Measurements from ENCODE around the gene LMAN1. TPM values are rescaled to one million over a fixed set of nuclear protein-coding genes. Genes with fewer than 3 reads are reported as not detected.

Gene LMAN1
- total and polyA plus RNA-seq, 10 of the 15 experiments (the other 5 are each of a cell fraction or from before 2014, with no cell fraction given): 15.0 to 78.9 (median 67.5) TPM

DNA sequence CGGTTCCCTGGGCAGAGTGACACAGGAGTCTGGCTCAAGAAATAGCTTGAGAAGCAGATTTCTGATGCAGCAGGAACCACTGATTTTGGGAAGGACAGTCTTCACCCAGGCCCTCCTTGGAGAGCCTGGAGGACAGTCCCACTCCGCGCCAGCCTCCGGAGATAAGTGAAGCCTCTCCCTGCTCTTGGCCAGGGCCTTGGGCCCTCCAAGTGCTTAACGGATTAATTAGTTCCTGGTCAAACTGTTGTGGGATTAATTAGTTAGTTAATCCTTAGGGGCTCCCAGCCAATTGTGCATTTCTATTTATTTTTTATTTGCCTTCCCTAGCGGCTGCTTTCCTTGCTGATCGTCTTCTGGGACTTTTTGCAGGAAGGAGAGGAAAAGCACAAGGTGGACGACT, 60.2 kb downstream of the LMAN1 start:
- ATAC-seq (no peak), FAIRE-seq (no peak), DNase-seq (ENCODE audit: low read depth, low spot score) (no peak)
- ChIA-PET SMC1A (ENCODE audit: uncharacterized antibody, unreplicated experiment) (no interaction called here), CTCF (interaction anchor here (1.1 kb wide), 1 partner anchor 104 kb away, joined by 3 read pairs; no protein-coding TSS in a partner anchor), POLR2A (no interaction called here), RAD21 (ENCODE audit: unreplicated experiment) (no interaction called here)
- Histone ChIP-seq H3K9me3 (replicated peaks; ENCODE audit: control insufficient read depth, insufficient read depth, low read length) (no peaks in the 10 kb centered on the region; the same call in 2 of the 3 replicates), H3K36me3 (ENCODE audit: control insufficient read depth in 2 of 2, insufficient read depth in 2 of 2, low read length in 1 of 2) (no peaks in the 10 kb centered on the region), H3K4me2 (ENCODE audit: control insufficient read depth, insufficient read depth) (no peak overlapping the region), H3K79me2 (ENCODE audit: control insufficient read depth, insufficient read depth, low read length) (no peaks in the 10 kb centered on the region), H3K9ac (ENCODE audit: control insufficient read depth, insufficient read depth, low read length) (no peak overlapping the region), H3K4me1 (ENCODE audit: control insufficient read depth, insufficient read depth, low read length) (no peaks in the 10 kb centered on the region), H3K27ac (ENCODE audit: control insufficient read depth, insufficient read depth) (no peak overlapping the region), H3K4me3 (no peak overlapping the region), H3K27me3 (replicated peaks in 1 of 2; ENCODE audit: control insufficient read depth in 2 of 2, insufficient read depth in 2 of 2, low read length in 1 of 2) (peaks cover 3 to 4% of the 10 kb centered on the region in 2 experiments; a peak in 3 of 4 replicates), H4K20me1 (ENCODE audit: control insufficient read depth, insufficient read depth) (no peaks in the 10 kb centered on the region), H2AFZ (ENCODE audit: control insufficient read depth, low read depth, low read length) (no peak overlapping the region)
- TF ChIP-seq RELA (IDR thresholded peaks at IDR 0.05; ENCODE audit: borderline replicate concordance, partially characterized antibody) (no peak), NR2C1 (IDR thresholded peaks at IDR 0.05) (no peak), FOXM1 (IDR thresholded peaks at IDR 0.05; ENCODE audit: low read depth, low read length) (no peak), MEF2A (IDR thresholded peaks at IDR 0.05; ENCODE audit: insufficient read depth, low read depth, low read length) (no peak), ZSCAN29 (IDR thresholded peaks at IDR 0.05) (no peak), HDAC6 (IDR thresholded peaks at IDR 0.05; ENCODE audit: unreplicated experiment) (no peak), NFXL1 (IDR thresholded peaks at IDR 0.05; ENCODE audit: borderline replicate concordance) (no peak), ZNF207 (IDR thresholded peaks at IDR 0.05; ENCODE audit: borderline replicate concordance) (no peak)
- TF ChIP-seq, protein P1, sequence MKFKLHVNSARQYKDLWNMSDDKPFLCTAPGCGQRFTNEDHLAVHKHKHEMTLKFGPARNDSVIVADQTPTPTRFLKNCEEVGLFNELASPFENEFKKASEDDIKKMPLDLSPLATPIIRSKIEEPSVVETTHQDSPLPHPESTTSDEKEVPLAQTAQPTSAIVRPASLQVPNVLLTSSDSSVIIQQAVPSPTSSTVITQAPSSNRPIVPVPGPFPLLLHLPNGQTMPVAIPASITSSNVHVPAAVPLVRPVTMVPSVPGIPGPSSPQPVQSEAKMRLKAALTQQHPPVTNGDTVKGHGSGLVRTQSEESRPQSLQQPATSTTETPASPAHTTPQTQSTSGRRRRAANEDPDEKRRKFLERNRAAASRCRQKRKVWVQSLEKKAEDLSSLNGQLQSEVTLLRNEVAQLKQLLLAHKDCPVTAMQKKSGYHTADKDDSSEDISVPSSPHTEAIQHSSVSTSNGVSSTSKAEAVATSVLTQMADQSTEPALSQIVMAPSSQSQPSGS (IDR thresholded peaks at IDR 0.05; ENCODE audit: low read length): no peak
- TF ChIP-seq, protein P2, sequence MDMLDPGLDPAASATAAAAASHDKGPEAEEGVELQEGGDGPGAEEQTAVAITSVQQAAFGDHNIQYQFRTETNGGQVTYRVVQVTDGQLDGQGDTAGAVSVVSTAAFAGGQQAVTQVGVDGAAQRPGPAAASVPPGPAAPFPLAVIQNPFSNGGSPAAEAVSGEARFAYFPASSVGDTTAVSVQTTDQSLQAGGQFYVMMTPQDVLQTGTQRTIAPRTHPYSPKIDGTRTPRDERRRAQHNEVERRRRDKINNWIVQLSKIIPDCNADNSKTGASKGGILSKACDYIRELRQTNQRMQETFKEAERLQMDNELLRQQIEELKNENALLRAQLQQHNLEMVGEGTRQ (IDR thresholded peaks at IDR 0.05; ENCODE audit: borderline replicate concordance, low read depth, low read length): no peak
- TF ChIP-seq, protein P3, sequence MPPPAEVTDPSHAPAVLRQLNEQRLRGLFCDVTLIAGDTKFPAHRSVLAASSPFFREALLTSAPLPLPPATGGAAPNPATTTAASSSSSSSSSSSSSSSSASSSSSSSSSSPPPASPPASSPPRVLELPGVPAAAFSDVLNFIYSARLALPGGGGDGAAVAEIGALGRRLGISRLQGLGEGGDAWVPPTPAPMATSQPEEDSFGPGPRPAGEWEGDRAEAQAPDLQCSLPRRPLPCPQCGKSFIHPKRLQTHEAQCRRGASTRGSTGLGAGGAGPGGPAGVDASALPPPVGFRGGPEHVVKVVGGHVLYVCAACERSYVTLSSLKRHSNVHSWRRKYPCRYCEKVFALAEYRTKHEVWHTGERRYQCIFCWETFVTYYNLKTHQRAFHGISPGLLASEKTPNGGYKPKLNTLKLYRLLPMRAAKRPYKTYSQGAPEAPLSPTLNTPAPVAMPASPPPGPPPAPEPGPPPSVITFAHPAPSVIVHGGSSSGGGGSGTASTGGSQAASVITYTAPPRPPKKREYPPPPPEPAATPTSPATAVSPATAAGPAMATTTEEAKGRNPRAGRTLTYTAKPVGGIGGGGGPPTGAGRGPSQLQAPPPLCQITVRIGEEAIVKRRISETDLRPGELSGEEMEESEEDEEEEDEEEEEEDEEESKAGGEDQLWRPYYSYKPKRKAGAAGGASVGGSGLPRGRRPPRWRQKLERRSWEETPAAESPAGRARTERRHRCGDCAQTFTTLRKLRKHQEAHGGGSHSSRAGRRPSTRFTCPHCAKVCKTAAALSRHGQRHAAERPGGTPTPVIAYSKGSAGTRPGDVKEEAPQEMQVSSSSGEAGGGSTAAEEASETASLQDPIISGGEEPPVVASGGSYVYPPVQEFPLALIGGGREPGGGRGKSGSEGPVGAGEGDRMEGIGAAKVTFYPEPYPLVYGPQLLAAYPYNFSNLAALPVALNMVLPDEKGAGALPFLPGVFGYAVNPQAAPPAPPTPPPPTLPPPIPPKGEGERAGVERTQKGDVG (CRISPR knock-in tag; IDR thresholded peaks at IDR 0.05): no peak
- TF ChIP-seq, protein P4, sequence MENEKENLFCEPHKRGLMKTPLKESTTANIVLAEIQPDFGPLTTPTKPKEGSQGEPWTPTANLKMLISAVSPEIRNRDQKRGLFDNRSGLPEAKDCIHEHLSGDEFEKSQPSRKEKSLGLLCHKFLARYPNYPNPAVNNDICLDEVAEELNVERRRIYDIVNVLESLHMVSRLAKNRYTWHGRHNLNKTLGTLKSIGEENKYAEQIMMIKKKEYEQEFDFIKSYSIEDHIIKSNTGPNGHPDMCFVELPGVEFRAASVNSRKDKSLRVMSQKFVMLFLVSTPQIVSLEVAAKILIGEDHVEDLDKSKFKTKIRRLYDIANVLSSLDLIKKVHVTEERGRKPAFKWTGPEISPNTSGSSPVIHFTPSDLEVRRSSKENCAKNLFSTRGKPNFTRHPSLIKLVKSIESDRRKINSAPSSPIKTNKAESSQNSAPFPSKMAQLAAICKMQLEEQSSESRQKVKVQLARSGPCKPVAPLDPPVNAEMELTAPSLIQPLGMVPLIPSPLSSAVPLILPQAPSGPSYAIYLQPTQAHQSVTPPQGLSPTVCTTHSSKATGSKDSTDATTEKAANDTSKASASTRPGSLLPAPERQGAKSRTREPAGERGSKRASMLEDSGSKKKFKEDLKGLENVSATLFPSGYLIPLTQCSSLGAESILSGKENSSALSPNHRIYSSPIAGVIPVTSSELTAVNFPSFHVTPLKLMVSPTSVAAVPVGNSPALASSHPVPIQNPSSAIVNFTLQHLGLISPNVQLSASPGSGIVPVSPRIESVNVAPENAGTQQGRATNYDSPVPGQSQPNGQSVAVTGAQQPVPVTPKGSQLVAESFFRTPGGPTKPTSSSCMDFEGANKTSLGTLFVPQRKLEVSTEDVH (IDR thresholded peaks at IDR 0.05; ENCODE audit: low read depth, partially characterized antibody): no peak
- in situ Hi-C loops (cut with MboI) (no loop called here), intact Hi-C loops (cut with micrococcal nuclease; ENCODE audit: unreplicated experiment) (no loop called here)
- no TSS peak for BruUV-seq (replicated peaks)
- WGBS (ENCODE audit: insufficient coverage, insufficient replicate concordance, low lambda C conversion rate, missing lambda C conversion rate): 51% methylated on average over 8 of the region's 8 CpGs

Data from GM12878 (cell line).